Measurements from ENCODE around the gene DUS2.

Gene DUS2

DNA sequence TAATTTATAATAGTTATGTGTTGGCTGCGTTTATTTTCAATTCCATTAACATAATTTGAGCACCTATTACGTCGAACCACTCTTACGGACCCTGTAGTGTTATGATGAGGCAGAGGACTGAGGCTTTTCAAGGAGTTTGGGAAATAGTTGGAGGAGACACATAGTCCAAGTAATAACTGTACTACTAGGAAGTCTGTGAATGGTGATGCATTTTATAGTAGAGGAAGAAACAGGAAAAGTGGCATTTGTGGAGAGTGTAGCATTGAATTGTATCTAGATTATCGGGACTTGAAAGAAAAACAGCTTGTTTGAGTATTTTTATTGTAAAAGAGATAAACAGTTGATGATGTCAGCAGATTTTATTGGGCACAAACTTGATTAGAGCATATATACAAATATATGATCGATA, 63.8 kb downstream of the DUS2 start (continued):
- TF ChIP-seq ZNF660 (tag by site-specific recombination; IDR thresholded peaks at IDR 0.05) (no peak), ZNF248 (tag by site-specific recombination; IDR thresholded peaks at IDR 0.05) (no peak), ZNF366 (tag by site-specific recombination; conservative IDR thresholded peaks at IDR 0.05) (no peak; the same call in 1 of the 2 replicates), ZNF266 (tag by site-specific recombination; IDR thresholded peaks at IDR 0.05; ENCODE audit: low read depth) (no peak), ZNF221 (tag by site-specific recombination; IDR thresholded peaks at IDR 0.05; ENCODE audit: borderline replicate concordance) (no peak), IKZF3 (tag by site-specific recombination; IDR thresholded peaks at IDR 0.05) (peak; percentile 74), ZNF133 (tag by site-specific recombination; IDR thresholded peaks at IDR 0.05) (no peak), ZNF549 (tag by site-specific recombination; IDR thresholded peaks at IDR 0.05) (no peak), SP7 (tag by site-specific recombination; IDR thresholded peaks at IDR 0.05) (no peak), ZNF473 (tag by site-specific recombination; IDR thresholded peaks at IDR 0.05) (no peak), GFI1B (tag by site-specific recombination; IDR thresholded peaks at IDR 0.05) (no peak), ZBTB20 (tag by site-specific recombination; IDR thresholded peaks at IDR 0.05) (peak; percentile 32; the same call in 1 of the 2 replicates), ZNF600 (tag by site-specific recombination; IDR thresholded peaks at IDR 0.05) (no peak), ZNF747 (tag by site-specific recombination; IDR thresholded peaks at IDR 0.05) (no peak), ZNF529 (tag by site-specific recombination; IDR thresholded peaks at IDR 0.05; ENCODE audit: insufficient replicate concordance) (no peak), ZSCAN23 (tag by site-specific recombination; IDR thresholded peaks at IDR 0.05) (no peak), GLIS1 (tag by site-specific recombination; IDR thresholded peaks at IDR 0.05) (no peak), ZNF350 (tag by site-specific recombination; IDR thresholded peaks at IDR 0.05) (no peak), ZNF48 (tag by site-specific recombination; IDR thresholded peaks at IDR 0.05) (no peak), ZBTB21 (tag by site-specific recombination; IDR thresholded peaks at IDR 0.05) (peak; percentile 12; the same call in 1 of the 2 replicates), ZEB2 (tag by site-specific recombination; IDR thresholded peaks at IDR 0.05) (no peak), ZNF16 (tag by site-specific recombination; IDR thresholded peaks at IDR 0.05; ENCODE audit: low read depth) (no peak), ZNF239 (tag by site-specific recombination; IDR thresholded peaks at IDR 0.05) (no peak), ZNF416 (tag by site-specific recombination; IDR thresholded peaks at IDR 0.05) (no peak), WT1 (tag by site-specific recombination; IDR thresholded peaks at IDR 0.05) (no peak), ZNF24 (tag by site-specific recombination; IDR thresholded peaks at IDR 0.05) (no peak), ZFP41 (tag by site-specific recombination; IDR thresholded peaks at IDR 0.05; ENCODE audit: borderline replicate concordance) (no peak), ZNF2 (tag by site-specific recombination; IDR thresholded peaks at IDR 0.05) (no peak), ZFP69B (tag by site-specific recombination; IDR thresholded peaks at IDR 0.05) (no peak), ZNF530 (tag by site-specific recombination; IDR thresholded peaks at IDR 0.05; ENCODE audit: low read depth) (no peak)
- TF ChIP-seq, protein P1, sequence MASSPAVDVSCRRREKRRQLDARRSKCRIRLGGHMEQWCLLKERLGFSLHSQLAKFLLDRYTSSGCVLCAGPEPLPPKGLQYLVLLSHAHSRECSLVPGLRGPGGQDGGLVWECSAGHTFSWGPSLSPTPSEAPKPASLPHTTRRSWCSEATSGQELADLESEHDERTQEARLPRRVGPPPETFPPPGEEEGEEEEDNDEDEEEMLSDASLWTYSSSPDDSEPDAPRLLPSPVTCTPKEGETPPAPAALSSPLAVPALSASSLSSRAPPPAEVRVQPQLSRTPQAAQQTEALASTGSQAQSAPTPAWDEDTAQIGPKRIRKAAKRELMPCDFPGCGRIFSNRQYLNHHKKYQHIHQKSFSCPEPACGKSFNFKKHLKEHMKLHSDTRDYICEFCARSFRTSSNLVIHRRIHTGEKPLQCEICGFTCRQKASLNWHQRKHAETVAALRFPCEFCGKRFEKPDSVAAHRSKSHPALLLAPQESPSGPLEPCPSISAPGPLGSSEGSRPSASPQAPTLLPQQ (tag by site-specific recombination; IDR thresholded peaks at IDR 0.05) = no peak
- TF ChIP-seq, protein P2, sequence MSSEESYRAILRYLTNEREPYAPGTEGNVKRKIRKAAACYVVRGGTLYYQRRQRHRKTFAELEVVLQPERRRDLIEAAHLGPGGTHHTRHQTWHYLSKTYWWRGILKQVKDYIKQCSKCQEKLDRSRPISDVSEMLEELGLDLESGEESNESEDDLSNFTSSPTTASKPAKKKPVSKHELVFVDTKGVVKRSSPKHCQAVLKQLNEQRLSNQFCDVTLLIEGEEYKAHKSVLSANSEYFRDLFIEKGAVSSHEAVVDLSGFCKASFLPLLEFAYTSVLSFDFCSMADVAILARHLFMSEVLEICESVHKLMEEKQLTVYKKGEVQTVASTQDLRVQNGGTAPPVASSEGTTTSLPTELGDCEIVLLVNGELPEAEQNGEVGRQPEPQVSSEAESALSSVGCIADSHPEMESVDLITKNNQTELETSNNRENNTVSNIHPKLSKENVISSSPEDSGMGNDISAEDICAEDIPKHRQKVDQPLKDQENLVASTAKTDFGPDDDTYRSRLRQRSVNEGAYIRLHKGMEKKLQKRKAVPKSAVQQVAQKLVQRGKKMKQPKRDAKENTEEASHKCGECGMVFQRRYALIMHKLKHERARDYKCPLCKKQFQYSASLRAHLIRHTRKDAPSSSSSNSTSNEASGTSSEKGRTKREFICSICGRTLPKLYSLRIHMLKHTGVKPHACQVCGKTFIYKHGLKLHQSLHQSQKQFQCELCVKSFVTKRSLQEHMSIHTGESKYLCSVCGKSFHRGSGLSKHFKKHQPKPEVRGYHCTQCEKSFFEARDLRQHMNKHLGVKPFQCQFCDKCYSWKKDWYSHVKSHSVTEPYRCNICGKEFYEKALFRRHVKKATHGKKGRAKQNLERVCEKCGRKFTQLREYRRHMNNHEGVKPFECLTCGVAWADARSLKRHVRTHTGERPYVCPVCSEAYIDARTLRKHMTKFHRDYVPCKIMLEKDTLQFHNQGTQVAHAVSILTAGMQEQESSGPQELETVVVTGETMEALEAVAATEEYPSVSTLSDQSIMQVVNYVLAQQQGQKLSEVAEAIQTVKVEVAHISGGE (tag by site-specific recombination; conservative IDR thresholded peaks at IDR 0.05; ENCODE audit: low read depth) = 0 out of 2 replicates have a peak, but pooled peaks have one; percentile 35
- TF ChIP-seq, protein P3, sequence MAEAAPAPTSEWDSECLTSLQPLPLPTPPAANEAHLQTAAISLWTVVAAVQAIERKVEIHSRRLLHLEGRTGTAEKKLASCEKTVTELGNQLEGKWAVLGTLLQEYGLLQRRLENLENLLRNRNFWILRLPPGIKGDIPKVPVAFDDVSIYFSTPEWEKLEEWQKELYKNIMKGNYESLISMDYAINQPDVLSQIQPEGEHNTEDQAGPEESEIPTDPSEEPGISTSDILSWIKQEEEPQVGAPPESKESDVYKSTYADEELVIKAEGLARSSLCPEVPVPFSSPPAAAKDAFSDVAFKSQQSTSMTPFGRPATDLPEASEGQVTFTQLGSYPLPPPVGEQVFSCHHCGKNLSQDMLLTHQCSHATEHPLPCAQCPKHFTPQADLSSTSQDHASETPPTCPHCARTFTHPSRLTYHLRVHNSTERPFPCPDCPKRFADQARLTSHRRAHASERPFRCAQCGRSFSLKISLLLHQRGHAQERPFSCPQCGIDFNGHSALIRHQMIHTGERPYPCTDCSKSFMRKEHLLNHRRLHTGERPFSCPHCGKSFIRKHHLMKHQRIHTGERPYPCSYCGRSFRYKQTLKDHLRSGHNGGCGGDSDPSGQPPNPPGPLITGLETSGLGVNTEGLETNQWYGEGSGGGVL (tag by site-specific recombination; IDR thresholded peaks at IDR 0.05) = no peak
- TF ChIP-seq, protein P4, sequence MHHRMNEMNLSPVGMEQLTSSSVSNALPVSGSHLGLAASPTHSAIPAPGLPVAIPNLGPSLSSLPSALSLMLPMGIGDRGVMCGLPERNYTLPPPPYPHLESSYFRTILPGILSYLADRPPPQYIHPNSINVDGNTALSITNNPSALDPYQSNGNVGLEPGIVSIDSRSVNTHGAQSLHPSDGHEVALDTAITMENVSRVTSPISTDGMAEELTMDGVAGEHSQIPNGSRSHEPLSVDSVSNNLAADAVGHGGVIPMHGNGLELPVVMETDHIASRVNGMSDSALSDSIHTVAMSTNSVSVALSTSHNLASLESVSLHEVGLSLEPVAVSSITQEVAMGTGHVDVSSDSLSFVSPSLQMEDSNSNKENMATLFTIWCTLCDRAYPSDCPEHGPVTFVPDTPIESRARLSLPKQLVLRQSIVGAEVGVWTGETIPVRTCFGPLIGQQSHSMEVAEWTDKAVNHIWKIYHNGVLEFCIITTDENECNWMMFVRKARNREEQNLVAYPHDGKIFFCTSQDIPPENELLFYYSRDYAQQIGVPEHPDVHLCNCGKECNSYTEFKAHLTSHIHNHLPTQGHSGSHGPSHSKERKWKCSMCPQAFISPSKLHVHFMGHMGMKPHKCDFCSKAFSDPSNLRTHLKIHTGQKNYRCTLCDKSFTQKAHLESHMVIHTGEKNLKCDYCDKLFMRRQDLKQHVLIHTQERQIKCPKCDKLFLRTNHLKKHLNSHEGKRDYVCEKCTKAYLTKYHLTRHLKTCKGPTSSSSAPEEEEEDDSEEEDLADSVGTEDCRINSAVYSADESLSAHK (tag by site-specific recombination; IDR thresholded peaks at IDR 0.05) = 0 out of 2 replicates have a peak, but pooled peaks have one; percentile 11
